ENCODE data around the gene PIK3C2G.

- TF ChIP-seq POLR2A (IDR thresholded peaks at IDR 0.05): no peak
- no peak for TF ChIP-seq CTCF (IDR thresholded peaks at IDR 0.05)
- no peak for TF ChIP-seq POLR2AphosphoS5 (IDR thresholded peaks at IDR 0.05; ENCODE audit: insufficient read depth in 1 of 2, low read depth in 1 of 2)
Observed at GRCh38 chr12:18243238-18243637, 18.1 kb upstream of the PIK3C2G start.

Measured in vagina (tissue), 2 donors.